ENCODE results near the gene KIAA1328.
A peak's percentile ranks its signal among the peaks of the same experiment; 100 is the strongest.

KIAA1328 gene

GRCh38 chr18:36953047-36953446 is 124.1 kb downstream of the KIAA1328 start:
- no peak for DNase-seq (ENCODE audit: low spot score)

DNA sequence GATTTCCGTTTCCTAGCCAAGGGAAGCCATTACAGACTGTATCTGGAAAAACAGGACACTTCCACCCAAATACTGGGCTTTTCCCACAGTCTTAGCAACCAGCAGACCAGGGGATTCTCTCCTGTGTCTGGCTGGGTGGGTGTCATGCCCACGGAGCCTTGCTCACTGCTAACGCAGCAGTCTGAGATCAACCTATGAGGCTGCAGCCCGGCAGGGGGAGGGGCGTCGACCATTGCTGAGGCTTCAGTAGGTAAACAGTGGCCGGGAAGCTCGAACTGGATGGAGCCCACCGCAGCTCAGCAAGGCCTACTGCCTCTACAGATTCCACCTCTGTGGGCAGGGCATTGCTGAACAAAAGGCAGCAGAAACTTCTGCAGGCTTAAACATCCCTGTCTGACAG is 131.1 kb downstream of the KIAA1328 start:
- no peak for DNase-seq (ENCODE audit: low spot score)

GRCh38 chr18:36963464-36963863 is 134.5 kb downstream of the KIAA1328 start:
- DNase-seq (ENCODE audit: low spot score) = no peak

DNA sequence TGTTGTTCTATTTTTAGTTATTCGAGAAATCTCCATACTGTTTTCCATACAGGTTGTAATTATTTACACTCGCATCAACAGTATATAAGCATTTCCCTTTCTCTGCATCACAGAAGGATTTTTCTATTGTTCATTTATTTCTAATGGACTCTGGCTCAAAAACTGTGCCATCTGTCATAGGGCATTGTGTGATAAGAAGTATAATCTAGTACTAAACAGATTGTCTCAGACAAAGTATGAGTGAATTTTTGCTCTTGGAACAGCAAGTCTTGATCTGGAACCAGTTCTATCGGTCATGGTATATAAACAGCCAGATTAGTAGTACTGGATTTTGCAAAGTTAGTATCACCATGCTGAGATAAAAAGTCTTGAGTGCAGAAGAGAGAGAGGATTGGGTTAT is 145.8 kb downstream of the KIAA1328 start:
- no peak for DNase-seq (ENCODE audit: low spot score)

DNA sequence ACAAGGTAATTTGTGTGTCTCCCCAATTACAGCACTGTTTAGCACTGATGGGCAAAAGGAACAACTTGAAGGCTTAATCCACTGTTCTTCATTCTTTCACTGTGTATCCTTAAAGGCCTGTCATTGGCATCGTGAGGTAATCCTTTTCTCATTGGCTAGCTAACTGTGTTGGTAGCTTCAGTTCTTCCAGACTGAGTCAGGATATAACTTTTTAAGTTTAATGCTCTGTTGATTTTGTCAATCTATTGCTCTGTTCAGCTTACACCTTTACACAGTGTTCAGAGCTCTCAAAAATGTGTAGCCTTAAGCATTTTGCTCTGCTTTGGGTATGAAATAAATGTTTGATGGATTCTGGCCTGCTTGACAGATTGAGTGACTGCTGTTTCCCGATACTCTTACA is 148.2 kb downstream of the KIAA1328 start:
- DNase-seq (ENCODE audit: low spot score) = no peak

DNA sequence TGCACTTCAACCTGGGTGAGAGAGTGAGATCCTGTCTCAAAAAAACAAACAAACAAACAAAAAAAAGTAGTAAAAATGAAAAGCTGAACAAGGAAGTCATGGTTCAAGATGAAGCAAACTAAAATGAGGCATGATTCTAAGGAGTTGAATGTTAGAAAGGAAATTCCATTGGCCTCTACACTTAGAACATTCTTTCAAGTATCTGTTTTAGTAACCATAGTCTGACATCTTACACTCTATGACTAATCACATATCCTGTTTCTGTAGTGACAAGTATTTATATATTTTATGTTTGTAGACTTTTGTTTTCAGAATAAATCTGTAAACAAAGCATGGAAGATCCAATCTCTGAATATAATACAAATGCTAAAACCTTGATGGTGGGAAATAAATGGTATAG is 164.1 kb downstream of the KIAA1328 start:
- no peak for DNase-seq (ENCODE audit: low spot score)

DNA sequence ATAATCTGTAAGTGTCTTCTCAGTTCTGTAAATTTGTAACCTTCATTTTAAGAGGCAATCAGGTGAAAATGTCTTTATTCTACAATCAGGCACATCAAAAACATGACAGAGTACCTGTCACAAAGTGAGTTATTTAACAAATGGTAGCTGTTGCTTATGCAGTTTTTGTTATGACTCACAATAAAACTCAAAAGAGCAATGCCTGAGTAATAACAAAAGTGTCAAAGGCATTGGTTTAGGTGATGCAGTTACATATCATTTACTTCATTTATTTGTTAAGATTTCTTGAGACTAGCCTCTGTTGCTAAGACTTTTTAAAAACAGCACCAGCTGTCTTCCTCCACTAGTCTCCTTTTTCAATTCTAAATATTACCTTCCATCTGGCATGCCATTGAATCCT is 177.8 kb downstream of the KIAA1328 start:
- DNase-seq (ENCODE audit: low spot score) = no peak

GRCh38 chr18:37012452-37012851 is 183.5 kb downstream of the KIAA1328 start:
- no peak for DNase-seq (ENCODE audit: low spot score)

DNA sequence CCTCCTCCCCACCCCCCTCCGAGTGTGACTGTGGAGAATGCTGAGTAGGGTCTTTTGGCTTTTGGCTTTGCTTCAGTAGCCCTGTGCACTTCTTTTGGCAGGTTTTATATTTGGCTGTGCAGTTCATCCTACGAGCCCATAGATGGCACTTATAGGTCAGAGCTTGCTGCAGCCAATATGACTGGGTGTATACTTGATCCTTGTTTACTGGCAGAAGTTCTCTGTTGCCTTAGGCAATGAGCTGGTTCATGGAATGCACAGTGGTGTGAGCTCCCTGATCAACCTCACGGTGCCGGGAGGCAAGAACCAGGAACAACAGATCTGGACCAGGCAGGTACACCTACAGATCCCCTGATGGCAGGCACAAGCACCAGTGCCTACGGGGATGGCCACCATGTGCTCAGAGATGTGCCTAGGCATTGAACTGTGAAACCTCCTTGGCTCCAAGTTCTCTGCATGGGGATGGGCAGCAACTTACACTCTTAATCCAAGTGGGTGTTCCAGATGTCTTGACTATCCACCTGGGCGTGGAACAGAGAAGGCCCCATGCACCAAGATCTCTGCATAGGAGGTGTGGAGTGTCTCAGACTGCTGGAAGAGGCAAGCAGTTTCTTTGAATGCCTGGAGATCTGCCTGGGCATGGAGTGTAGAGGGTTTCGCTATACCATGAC is 190.4 kb downstream of the KIAA1328 start:
- DNase-seq (ENCODE audit: low spot score) = no peak

- no peak for DNase-seq (ENCODE audit: low spot score)
Measured at GRCh38 chr18:37033419-37033818, 204.5 kb downstream of the KIAA1328 start.

- DNase-seq (ENCODE audit: low spot score) = no peak
Measured at GRCh38 chr18:37042381-37042780, 213.5 kb downstream of the KIAA1328 start.

DNA sequence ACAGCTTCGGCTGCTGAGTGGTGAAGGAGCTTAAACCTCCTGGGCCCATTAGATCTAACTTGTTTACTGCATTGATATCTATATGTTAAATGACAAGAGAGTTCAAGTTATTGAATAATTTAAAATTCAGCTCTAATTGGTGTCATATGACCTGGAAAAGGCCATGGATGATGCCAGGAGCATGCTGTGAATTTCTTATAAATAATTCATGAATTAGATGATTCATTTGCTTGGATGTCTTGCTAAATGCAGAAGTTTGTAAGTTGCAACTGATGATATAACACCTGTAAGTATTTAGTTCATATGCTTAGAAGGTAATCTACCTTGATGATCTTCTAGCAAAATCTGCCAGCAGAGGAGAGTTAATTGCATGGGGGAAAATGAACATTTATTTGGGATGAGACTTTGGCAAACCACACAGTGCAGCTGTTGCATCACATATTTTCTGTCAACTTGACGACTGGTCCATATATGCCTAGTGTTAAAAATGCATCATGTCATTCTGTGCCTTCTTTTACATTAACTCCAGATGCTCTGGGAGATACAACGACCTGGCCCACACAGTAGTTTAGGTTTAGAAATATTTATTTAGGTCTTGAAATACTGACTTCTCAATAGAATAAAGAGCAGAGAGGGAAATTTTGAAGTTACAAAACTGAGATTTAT is 226.3 kb downstream of the KIAA1328 start:
- no peak for DNase-seq (ENCODE audit: low spot score)

DNA sequence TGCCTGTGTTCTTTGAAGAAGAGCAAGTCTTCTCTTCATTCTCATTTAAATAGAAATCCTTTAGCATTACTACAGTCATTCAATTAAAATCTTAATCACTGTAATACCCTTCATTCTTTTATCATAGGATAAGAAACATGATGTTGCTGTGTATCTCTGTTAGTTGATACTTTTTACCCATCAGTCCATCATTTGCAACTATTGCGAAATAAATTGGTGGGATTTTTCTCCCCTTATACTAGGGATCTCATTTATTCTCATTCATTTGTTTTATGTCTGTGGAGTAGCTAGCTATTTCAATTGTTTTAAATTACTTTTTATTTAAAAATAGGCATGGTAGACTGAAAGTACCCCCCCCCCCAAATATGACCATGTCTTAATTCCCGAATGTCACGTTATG is 235.3 kb downstream of the KIAA1328 start:
- DNase-seq (ENCODE audit: low spot score) = no peak

DNA sequence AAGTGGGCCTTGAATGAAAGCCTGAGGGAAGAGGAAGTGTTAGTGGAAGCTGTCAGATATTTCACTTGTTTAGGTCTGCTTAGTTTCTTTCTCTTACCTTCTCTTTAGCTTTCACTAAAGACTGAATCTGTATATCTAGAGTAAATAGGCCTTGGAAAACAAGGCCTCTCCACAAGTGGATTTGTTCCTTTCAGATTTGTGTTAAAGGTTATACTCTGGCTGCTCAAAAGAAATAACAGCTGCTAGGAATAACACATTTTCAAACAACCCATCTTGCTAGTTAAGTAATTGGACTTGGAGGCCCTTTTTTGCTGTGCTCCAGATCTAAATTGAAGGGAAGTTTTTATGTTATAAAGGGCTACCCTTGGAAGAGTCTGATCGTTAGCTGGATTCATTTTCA is 236.3 kb downstream of the KIAA1328 start:
- no peak for DNase-seq (ENCODE audit: low spot score)

DNA sequence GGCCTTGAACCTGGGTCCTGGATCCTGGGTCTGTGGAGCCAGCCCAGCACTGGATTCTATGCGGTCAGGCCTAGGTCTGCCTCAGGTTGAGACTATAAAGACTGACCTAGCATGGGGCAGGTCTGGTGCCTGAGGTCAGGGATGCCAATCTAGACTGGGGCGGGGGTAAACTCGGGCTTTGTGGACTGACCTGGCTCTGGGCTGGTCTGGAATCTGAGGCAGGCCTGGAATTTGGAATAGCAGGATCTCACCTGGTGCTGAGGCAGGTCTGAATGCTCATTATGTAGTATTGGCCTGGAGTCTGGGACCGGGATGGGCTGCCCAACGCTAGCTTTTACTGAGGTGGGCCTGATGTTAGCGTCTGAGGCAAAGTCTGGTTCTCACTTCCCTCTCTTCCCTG is 256.0 kb downstream of the KIAA1328 start:
- no peak for DNase-seq (ENCODE audit: low spot score)

- DNase-seq (ENCODE audit: low spot score) = no peak
Measured at GRCh38 chr18:37085362-37085761, 256.4 kb downstream of the KIAA1328 start.

DNA sequence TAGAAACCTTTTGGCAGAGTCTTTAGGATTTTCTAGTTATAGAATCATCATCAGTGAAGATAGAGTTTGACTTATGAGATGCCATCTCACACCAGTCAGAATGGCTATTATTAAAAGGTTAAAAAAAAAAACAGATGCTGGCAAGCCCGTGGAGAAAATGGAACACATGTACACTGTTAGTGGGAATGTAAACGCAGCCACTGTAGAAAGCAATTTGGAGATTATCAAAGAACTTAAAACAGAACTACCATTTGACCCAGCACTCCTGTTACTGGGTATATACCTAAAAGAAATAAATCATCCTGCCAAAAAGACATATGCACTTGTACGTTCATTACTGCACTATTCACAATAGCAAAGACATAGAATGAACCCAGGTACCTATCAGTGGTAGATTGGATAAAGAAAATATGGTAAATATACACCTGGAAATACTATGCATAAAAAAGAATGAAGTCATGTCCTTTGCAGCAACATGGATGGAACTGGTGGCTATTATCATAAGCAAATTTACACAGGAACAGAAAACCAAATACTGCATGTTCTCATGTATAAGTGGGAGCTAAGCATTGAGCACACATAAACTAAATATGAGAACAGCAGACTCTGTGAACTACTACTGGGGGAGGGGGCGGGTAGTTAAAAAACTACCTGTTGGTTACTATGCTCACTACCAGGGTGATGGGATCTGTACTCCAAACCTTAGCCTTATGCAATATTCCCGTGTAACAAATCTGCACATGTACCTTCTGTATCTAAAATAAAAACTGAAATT is 279.0 kb downstream of the KIAA1328 start:
- no peak for DNase-seq (ENCODE audit: low spot score)

DNA sequence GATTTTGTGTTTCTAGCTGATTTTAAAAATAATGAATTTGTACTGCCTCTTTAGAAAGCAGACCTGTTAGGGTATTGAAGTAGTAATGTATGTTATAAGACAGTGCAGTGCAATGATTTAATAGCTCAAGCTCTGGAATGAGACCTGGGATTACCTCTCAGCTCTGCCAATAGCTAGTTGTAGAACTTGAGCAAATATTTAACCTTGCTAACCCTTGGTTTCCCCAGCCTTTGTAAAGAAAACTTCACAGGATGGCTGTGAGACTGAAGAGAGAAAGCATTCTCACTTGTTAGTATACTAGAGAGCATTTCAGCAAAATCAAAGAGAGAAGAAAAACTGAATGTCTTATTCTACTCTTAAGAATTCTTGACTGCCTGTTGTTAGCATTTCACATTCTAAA is 293.9 kb downstream of the KIAA1328 start:
- no peak for DNase-seq (ENCODE audit: low spot score)

DNA sequence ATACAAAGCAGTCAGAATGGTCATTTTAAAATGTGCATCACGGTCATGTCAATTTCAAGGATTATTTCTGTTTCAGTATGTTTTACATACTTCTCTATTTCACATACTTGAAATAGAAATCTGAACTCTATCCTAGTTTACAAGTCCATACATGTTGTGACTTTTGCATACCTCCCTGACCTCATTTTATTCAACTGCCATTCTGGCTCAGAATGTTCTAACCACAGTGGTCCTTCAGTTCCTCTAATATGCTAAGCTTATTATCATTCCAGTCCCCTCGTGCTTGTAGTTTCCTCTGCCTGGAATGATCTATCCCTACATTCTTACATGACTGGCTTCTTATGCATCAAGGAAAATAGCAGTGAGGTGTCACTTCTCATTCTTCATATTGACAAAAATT is 295.6 kb downstream of the KIAA1328 start:
- no peak for DNase-seq (ENCODE audit: low spot score)

DNA sequence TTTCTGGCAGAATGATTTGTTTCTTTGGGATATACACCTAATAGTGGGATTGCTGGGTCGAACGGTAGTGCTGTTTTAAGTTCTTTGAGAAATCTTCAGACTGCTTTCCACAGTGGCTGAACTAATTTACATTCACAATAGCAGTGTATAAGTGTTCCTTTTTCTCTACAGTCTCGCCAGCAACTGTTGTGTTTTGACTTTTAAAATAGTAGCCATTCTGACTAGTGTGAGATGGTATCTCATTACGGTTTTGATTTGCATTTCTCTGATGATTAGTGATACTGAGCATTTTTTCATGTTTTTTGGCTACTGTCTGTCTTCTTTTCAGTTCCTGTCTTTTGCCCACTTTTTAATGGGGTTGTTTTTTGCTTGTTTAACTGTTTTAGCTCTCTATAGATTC is 306.2 kb downstream of the KIAA1328 start:
- DNase-seq (ENCODE audit: low spot score) = no peak

GRCh38 chr18:37138456-37138855 is 309.5 kb downstream of the KIAA1328 start:
- no peak for DNase-seq (ENCODE audit: low spot score)

GRCh38 chr18:37139876-37140275 is 310.9 kb downstream of the KIAA1328 start:
- DNase-seq (ENCODE audit: low spot score) = peak; percentile 3

DNA sequence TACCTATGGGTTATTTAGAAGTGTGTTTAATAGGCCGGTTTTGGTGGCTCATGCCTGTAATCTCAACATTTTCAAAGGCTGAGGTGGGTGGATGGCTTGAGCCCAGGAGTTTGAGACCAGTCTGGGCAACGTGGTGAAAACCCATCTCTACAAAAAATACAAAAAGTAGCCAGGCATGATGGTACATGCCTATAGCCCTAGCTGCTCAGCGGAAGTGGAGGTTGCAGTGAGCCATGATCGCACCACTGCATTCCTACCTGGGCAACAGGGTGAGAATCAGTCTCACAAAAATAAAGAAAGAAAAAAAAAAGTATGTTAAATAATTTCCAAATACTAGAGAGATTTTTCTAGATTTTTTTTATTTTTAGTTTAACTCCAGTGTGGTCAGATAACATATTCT is 316.0 kb downstream of the KIAA1328 start:
- DNase-seq (ENCODE audit: low spot score) = no peak

Measured in globus pallidus (tissue), 1 donor.